Measurements from ENCODE around the gene NOSIP.
A peak's percentile ranks its signal among the peaks of the same experiment; 100 is the strongest.

Gene NOSIP

DNA sequence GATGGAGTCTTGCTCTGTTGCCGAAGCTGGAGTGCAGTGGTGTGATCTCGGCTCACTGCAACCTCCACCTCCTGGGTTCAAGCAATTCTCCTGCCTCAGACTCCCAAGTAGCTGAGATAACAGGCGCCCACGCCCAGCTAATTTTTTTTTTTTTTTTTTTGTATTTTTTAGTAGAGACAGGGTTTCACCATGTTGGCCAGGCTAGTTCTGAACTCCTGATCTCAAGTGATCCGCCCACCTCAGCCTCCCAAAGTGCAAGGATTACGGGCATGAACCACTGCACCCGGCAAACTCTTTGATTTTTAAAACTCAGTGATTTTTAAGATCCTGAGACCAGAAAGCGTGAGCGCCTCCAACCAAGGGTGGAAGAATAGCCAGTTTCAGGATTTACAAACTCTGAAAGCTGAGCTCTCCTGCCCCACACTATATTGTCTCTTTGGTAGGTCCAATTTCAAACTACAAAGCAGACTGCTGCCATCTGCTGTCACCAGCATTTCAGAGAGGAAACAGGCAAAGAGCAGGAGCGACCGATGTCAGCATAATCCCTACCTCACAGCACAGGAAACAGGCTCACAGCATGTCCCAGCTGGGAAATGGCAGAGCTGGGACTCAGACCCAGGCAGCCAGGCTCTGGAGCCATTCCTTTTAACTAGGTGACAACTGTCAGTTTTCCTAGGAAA is 9.2 kb downstream of the NOSIP start:
- DNase-seq = no peak

DNA sequence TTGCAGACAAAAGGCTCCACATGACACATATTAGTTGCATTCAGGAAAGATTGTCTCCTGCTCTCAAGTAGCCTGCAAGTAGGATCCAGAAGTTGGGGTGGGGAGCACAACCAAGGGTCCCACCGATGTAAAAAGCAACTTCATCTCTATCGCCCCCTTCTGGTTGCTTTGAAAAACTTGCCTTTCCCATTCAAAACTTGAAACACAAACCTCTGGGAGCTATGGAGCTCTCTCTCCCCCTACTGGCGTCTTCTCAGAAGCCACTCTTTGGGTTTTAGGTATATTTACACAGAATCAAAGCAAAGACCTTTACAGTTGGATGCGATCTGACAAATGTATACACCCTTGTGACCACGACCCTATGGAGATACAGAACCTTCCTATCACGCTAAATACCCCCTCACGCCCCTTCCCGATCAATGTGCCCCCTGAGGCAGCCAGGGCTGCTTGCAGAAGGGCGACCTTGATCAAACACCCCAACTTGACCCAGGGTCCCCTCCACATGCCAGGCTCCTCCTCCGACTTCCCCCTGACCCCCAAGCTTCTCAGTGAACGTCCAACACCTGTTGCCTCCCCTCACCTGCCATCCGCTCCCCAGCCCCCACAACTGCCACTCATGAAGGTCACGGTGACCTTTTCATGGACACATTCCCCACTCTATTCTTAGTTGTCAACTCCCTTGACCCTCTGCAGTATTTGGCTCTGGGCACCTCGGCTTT is 10.1 kb downstream of the NOSIP start:
- DNase-seq = no peak

DNA sequence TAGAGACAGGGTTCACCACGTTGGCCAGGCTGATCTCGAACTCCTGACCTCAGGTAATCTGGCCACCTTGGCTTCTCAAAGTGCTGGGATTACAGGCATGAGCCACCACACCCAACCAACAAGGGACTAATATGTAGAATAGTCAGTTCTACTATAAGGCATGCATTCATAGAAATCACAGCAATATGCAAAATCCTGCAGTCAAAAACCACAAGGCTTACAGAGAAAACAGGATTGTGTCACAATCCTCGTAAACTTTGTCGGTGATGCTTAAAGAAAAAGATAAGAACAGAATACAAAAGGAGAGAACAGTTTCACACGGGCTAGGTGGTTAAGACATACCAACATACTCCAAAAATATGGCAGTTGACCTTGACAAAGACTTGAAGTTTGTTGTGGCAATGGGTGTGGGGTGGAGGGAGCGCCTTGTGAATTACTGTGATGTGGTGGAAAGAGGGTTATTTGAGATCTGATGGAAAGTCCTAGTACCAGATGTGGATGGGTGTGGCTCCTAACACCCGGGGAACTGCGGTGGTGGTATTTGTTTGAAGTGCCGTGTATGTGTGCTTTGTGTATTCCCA is 12.4 kb downstream of the NOSIP start:
- peak; percentile 71 for DNase-seq

DNA sequence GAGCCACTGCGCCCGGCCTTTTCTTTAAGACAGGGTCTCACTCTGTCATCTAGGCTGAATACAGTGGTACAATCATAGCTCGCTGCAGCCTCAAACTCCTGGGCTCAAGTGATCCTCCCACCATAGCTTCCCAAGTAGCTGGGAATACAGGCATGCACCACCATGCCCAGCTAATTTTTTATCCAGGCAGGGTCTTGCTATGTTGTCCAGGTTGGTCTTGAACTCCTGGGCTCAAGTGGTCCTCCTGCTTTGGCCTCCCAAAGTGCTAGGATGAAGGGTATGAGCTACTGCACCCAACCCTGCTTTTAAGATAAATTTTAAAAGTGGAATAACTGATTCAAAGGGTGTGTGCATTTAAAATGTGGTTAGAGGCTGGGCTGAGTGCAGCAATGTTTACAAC is 14.1 kb downstream of the NOSIP start:
- no peak for DNase-seq

DNA sequence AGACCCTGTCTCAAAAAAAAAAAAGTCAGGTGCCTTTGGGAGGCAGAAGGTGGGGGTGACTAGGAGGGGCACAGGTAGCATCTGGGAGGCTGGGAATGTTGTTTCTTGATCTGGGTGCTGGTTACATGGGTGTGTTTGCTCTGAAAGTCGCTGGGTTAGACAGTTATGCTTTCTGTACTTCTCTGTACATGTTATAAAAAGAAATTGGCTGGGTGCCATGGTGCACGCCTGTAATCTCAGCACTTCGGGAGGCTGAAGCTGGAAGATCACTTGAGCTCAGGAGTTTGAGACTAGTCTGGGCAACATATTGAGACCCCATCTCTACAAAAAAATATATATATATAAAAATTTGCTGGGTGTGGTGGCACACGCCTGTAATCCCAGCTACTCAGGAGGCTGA is 15.1 kb downstream of the NOSIP start:
- no peak for DNase-seq

DNA sequence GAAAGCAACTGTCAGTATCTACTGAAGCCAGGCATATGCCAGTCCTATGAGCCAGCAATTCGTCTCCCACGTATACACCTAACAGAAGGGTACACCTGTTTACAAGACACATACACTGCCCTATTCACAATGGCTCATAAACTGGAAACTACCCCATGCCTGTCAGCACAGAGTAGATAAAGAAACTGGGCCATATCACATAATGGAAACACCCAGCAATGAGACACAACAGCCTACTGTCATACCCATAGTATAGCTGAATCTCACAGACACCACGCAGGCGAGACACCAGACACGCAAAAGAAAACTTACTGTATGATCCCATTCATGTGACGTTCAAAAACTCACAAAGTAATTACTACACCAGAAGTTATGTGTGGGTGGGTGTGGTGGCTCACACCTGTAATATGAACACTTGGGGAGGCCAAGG is 15.7 kb downstream of the NOSIP start:
- DNase-seq = no peak

DNA sequence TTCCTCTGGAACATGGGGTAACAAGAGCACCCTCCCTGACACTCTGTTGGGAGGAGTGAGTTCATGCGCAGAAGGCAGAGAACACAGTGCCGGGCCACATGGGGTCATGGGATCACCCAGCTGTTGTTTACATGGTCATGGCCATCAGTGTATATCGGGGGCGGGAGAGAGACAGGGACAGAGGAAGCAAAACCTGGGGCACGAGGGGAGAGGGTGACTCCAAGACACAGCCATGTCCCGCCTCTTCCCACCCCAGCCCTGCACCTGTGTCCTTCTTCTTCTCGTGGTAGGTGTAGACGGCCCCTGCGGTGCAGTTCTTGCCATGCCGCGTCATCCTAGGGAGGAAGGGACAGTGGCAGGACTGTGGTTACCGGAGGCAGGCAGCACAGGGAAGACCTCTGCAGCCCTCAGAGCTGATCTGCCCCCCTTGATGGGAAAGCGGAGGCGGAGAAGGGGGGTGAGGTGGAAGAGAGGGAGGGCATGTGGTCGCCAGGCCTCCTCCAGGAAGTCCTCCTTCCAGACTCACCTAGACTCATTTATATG is 19.9 kb downstream of the NOSIP start:
- DNase-seq = peak; percentile 35

DNA sequence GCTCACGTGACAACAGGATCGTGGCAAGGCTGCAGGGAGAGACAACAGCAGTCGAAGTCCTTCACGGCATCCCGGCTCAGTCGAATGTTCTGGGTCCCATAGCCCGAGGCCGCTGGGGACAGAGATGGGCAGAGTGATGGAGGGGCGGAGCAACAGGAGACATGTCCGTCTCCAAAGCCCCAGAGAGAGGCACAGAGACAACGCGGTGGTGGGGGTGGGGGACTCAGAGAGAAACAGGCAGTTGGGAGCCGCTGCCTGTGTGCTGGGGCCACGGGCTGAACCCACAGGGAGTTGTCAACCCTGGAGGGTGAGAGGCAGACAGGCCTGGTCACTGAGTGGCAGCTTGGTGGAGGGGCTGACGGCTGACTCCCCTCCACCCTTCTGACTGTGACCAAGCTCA is 20.4 kb downstream of the NOSIP start:
- no peak for DNase-seq

DNA sequence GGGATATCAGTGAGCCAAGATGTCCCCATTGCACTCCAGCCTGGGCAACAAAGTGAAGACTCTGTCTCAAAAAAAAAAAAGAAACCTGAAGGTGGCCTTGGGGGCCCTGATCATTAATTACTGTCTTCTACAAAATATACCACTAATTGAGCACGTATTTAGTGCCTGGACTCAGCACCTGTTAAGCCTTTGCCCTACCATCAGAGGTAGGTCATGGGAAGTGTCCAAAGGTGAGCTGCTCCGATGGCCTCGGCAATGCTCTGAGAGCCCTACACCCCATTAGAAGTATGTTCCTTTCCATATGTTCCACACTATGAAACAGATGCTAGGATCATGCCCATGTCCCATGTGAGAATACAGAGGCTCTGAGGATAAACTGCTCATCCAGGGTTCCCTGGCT is 20.9 kb downstream of the NOSIP start:
- DNase-seq = no peak

DNA sequence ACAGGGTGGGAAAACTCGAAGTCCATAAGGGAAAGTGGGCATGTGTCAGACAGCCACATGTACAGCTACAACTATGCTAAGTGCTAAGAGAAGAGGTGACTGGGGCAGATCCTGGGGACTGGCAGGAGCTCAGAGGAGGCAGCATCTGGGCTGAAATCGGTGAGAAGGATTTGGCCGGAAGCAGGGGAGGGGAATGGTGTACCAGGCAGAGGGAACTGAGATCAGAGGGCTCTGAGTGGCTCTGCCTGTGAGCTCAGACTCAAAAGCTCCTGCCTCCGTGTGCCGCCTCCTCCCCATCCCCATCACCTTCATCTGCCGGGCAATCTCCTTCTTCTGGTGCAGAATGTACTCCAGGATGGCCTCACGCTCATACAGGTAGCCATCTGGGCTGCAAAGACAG is 21.8 kb downstream of the NOSIP start:
- DNase-seq = no peak

DNA sequence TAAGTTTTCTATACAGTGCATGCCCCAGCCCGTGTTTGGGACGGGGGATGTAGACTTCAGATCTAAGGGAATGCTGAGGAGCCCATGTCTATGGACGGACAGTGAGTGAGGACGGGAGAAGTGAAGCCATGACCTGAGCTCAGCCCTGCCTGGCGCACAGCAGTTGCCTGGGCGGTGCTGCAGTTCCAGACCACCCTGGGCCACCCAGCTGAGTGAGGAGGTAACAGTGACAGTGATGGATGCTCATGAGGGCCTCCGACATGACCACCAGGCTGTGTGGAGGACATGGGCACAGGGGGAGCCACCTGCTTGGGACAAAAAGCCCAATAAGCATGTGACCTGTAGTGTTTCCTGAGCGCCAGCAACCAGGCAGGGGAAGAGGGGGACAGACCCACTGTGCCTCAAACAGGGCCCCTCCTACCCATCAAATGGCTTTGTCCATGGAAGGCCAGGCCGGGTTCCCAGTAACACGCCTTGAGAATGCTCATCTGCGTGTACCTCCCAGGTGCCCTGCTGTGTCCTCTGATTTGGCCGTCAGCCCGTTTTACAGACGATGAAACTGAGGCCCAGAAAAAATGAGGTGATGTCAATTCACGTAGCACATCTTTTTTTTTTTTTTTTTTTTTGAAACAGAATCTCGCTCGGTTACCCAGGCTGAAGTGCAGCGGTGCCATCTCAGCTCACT is 22.6 kb downstream of the NOSIP start:
- DNase-seq = no peak

DNA sequence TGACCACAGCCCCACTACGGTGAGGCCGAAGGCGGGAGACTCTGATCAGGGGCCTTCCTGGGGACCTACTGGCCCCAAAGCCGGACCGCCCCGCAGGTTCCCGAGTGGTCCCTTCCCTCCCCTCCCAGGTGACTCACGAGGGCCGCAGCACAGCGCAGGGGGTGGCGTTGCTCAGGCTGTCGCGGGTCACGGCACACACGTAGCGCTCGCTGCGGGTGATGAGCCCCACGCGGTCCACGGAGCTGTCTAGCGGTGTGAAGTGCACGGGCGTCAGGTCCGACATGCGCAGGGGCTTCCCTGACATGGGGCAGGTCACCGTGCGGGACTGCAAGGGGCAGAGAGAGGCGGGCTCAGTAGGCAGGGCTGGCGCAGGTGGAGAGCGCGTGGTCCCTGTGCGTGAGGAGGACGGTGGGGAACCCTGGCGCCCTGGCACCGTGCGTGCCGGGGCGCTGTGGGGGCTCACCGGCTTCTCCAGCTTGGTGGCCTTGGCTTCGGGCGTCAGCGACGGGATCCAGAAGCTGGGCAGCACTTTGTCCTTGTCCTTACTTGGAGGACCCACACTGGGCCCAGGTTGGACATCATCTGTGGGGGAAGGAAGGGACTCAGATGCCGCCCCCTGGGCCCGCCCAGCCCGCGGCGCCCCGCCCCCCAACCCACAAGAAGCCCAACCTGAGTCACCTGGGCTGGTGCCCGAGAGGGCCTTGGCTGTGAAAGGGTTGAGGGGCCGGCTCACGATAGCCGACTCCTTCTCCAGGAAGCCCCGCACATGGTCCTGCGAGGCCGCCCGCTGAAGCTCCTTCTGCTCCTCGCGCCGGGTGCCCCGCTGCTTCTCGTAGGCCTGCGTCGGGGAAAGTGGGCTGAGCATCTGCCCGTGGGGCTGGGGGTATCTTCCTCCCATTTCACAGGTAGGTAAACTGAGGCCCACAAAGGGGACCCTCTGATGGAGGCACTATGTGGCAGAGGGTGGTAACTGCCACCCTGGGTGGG is 23.7 kb downstream of the NOSIP start:
- no peak for DNase-seq

DNA sequence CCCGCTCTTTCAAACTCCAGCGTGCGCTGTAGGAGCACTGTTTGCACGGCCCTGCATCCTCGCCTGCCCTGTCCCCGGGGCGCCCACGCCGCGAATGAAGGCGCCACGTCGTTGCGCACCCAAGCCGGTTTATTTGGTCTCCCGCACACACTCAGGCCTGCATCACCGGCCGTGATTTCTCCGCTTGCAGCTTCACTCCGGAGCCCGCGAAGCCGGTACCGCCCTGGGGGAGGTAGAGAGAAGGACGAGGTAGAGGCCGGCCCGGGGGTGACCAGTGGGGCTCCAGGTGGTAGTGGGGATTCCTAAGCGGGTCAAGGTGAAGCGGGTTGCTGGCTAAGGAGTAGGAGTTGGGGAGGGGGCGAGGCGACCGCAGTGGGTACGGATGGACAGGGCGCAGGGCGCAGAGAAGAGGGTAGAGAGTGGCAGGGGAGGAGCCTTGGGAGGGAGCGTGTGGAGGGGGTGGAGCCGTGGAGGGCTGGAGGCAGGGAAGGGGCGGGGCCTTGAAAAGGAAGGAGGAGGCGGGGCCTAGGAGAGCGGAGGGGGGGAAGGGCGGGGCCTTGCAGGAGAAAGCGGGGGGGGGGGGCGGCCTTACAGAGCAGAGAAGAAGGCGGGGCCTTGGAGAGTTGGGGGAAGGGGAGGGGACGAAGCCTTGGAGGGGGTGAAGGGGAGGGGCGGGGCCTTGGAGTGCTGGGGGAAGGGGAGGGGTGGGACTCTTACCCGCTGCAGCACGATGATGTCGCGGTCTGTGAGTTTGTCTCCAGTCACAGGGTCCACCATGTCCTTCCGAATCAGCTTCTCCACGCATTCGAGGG is 24.6 kb downstream of the NOSIP start:
- DNase-seq = peak; percentile 57

DNA sequence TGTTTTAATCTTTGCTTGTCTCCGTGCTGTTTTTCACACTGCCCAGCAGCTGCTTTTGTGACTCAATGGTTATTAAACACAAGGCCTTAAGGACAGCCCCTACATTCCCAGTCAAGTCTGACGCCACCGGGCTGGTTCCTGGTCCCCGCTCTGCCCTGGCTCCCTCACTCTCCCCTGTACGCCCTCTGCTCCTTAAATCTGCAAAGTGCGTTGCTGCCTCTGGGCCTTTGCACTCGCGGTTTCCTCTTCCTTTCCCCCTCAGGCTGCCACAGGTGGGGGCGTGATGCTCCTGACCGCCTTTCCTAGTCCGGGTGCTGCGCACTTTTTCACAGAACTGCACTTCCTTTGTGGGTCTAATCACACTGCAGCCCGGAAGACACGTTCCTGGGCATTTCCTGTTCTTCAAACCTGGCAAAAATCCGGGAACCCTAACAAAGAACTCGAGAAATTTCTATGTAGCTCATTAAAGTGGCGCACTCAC is 25.6 kb downstream of the NOSIP start:
- DNase-seq = peak; percentile 41

DNA sequence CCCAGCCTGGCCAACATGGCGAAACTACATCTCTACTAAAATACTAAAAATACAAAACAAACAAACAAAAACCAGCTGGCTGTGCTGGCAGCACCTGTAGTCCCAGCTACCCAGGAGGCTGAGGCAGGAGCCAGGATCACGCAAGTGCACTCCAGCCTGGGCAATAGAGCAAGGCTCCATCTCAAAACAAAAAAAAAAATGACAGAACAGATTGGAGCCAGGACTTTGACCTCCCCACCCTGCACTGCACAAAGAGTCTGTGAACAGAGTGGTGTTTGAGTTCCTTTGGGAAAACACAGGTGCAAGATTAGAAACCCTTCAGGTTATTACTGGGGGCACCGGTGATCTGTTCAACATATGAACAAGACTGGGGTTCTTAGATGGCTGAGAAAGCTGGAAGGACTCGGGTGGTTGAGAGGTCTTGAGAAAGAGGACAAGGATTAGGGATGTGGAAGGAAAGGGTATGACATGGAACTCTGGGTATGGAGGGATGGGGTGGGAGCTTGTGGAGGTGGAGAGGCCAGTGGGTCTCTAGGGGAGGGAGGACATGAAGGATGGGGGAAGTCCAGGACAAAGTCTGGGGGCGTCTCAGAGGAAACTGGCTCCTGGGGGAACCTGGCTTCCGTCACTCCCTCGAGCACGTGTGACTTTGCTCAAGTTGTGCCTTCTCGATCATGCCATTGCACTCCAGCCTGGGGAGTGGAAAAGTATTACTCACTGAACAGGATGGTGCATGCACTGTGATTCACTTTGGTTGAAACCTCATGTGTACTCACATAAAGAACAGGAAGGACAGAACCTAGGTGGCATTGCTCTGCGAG is 26.7 kb downstream of the NOSIP start:
- no peak for DNase-seq

DNA sequence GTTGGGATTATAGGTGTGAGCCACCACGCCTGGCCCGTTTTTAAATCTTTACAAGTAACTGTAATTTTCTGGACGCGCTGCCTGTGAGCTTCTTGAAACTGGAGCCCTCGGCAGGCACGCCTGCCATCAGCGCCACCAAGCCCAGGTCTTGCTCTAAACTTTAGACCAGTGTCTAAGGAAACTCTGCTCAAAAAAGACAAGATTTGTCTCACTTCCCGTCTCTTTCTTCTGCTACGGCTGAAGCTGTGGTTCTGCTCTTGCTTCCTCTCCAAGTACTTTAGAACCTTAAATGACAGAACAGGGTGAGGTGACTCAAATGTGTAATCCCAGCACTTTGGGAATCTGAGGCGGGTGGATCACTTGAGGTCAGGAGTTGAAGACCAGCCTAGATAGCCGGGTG is 27.6 kb downstream of the NOSIP start:
- DNase-seq = no peak

DNA sequence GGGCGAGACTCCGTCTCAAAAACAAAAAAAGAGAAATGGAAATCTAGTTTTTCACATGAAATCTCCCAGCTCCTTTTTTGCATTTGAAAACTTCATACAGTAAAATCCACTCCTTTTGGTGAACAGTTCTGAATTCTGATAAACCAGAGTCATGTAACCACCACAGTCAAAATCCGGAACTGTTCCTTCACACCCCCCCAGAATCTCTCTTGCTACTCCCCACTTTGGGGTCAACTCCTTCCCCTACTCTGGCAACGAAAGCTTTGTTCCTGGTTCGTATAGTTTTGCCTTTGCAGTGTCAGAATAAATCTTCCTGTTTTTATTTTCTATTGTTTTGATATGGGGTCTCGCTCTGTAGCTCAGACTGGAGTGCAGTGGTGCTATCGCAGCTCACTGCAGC is 28.8 kb downstream of the NOSIP start:
- DNase-seq = no peak

DNA sequence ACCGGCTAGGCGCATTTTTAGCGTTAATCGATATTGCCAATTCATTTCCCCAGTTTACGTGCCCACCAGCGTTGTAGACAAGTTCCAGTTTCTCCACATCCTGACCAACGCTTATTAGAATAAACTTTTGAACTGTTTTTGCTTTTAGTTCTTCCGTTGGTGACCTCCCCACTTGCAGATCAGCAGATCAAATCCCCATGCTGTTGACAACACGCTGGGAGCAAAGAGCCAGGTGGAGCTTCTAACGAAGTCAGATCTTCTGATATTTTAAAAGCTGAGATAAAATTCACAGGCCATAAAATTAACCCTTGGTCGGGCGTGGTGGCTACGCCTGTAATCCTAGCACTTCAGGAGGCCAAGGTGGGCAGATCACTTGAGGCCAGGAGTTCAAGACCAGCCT is 31.3 kb downstream of the NOSIP start:
- DNase-seq = no peak

DNA sequence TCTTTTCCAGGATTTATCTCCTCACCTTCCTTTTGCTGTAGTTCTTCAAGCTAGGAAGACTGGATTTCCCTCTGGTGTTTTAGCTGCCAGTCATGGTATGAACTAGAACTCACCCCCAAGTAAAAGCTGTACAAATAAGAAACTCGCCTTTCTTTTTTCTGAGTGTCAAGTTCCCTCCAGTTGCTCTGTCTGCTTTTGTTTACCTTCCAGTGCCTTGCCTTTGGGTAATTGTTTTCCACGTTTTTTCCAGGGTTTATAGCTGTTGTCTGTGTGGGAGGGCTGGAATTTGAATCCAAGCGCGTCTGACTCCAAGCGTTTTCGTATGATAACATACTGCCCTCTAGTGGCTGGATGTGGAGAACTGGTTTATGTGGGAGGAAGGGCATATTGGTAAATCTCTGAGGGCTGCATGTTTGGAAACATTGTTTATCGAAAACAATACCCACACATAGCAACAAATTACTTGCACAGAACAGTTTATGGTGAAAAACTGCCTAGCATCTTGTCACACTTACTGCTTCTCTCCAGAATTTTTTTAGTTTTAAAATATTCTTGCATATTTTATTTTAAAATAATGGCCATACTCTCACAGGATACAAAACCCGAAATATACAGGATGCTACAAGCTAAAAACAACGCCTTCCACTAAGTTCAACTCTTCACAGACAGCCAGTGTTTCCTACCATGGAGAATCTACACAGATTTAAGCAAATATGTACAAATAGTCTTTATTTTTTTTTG is 33.4 kb downstream of the NOSIP start:
- DNase-seq = no peak

DNA sequence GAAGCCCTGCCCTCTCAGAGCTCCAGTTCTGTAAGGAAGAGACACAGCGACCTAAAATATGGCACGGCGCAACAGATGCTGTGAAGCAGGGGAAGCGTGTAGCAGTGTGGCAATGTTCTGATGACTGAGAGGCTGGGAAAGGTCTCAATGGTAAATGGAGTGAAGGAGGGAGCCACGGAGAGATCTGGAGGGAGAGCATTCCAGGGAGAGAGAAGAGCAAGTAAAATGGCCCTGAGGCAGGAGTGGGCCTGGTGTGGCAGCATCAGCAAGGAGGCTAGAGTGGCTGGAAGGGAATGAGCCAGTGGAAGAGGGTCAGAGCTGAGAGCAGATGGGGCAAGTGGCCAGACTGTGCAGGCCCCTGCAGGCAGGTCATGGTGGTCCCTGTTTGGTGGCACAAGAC is 36.2 kb downstream of the NOSIP start:
- DNase-seq = no peak

Data from activated effector memory CD4-positive, alpha-beta T cell treated with Interleukin-2 at 50 U/mL for 16 hours (primary cell).